Fibroblast of pulmonary artery (primary cell): ENCODE data around the gene COG2.
A peak's percentile ranks its signal among the peaks of the same experiment; 100 is the strongest.

Experiments used
- DNase-seq: peaks from one replicate; pipeline ENCODE4 v3.0.0-alpha.2; 2010; ENCODE audit warnings: low read depth
- H3K4me3 ChIP-seq: replicated peaks from 2 replicates; pipeline ENCODE4 v1.5.1; 2011; ENCODE audit warnings: low read depth, mild to moderate bottlenecking, control low read depth, low read length, moderate library complexity
- TF ChIP-seq, protein P1 (sequence below): IDR thresholded peaks from 2 replicates; pipeline ENCODE4 v1.5.1; 2011; ENCODE audit warnings: mild to moderate bottlenecking, control low read depth, low read length, inconsistent platforms; ENCODE audit errors: missing control alignments

COG2 gene

DNA sequence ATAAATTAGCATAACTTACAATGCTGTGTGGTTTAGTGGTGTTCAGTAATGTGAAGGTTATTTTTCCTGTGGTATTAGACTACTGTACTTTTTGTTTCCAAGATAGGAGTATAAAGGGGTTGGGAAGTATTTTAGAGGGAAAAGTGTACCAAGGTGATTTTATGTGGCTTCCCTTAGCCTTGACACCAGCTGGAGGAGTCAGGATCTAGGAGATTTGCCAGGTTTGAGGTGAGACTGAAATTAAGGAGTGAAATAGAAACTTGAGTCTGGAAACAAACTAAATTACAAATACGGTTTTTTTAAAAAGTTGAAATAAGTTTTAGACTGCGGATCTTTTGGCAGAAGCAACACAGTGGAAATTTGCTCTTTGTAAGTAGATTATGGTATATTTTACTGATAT lies 32.3 kb downstream of the COG2 start:
- DNase-seq, result no peak
- no peak overlapping the region for H3K4me3 ChIP-seq
- TF ChIP-seq, protein P1, sequence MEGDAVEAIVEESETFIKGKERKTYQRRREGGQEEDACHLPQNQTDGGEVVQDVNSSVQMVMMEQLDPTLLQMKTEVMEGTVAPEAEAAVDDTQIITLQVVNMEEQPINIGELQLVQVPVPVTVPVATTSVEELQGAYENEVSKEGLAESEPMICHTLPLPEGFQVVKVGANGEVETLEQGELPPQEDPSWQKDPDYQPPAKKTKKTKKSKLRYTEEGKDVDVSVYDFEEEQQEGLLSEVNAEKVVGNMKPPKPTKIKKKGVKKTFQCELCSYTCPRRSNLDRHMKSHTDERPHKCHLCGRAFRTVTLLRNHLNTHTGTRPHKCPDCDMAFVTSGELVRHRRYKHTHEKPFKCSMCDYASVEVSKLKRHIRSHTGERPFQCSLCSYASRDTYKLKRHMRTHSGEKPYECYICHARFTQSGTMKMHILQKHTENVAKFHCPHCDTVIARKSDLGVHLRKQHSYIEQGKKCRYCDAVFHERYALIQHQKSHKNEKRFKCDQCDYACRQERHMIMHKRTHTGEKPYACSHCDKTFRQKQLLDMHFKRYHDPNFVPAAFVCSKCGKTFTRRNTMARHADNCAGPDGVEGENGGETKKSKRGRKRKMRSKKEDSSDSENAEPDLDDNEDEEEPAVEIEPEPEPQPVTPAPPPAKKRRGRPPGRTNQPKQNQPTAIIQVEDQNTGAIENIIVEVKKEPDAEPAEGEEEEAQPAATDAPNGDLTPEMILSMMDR, result no peak

DNA sequence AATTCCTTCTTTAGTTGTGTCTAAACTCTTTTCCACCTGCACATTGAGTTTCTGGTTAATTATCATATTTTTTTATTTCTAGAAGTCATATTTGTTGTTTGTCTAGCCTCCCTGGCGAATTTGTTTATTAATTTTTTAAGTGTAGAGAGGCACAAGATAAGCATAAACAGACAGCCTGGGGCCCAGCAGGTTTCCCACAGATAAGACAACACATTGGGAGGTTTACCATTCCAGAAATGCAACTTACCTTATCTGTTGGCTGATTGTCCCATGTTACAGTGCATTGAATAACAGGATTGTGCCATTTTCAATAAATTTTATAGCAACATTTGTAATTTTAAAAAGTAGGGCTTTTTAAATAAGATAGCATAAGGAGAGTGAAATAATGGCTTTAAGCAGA lies 34.9 kb downstream of the COG2 start:
- TF ChIP-seq, protein P1, result no peak
- no peak for DNase-seq
- H3K4me3 ChIP-seq, result no peak overlapping the region

DNA sequence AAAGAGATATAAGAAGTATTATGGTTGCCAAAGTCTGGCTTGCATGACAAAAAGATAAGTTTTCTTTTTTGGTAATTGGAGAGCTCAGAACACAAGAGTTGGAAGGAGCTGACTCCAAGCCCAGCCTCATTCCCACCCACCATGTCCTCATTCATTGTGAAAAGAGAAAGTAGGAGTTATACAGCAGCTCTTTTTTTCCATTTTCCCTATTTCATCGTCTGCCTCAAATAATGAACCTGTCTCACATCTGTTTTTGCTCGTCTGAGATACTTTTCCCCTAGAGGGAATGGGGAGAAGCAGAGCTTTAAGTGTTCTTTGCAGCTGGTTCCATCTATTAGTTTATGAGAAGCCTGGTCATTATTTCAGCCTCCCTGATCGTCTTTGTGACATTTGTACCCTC lies 36.9 kb downstream of the COG2 start:
- TF ChIP-seq, protein P1, result no peak
- DNase-seq, result no peak
- H3K4me3 ChIP-seq, result no peak overlapping the region

DNA sequence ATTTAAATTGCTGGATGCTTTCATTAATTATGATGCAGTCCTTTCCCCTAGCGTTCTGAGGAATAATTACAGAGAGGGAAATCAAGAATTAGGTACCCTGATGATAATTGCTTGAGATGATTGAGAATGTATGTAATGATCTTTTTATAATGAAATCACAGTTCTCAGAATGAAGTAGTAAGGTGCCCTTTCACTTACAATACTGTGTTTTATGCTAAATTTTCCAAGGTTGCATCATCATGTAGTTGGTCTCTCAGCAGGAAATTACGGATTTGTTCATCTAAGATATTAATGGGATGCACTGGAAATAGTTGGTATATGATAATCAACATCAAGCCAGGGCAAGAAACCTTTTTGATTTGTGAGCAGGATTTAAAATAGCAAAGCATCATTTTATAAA lies 37.5 kb downstream of the COG2 start:
- DNase-seq, result peak; percentile 6
- no peak overlapping the region for H3K4me3 ChIP-seq
- TF ChIP-seq, protein P1, result no peak

DNA sequence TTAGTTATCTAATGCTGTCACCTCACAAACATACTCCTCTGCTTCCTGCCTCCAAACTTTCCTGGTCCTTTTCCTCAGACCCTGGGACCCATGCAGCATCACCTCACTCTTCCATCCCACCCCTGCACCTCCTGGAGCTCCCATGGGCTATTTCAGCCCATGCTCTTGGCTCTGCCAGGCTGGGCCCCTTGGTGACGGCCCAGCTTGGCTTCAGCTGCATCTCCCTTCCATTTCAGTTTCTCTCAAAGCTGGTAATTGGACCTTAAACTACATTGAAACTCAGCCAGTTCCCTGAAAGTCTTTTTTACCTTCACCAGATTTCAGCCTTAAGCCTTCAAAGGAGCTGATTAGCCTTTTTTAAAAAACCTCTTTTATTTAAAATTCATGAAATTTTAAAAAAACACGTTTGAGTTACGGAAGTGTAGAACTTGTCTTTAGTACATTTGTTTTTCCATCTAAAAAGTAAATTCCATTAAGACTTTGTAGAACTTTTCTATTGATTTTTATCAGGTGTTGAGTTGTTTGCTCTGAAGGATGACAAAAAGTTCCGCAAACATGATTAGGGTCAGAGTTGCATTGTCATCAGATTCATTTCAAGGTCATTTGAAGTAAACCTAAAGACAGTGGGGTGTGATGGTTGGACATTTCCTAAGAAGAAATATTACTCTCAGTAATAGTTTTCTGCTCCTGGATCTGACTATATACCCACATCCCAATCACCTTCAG lies 38.2 kb downstream of the COG2 start:
- TF ChIP-seq, protein P1, result no peak
- DNase-seq, result no peak
- H3K4me3 ChIP-seq, result no peak overlapping the region

DNA sequence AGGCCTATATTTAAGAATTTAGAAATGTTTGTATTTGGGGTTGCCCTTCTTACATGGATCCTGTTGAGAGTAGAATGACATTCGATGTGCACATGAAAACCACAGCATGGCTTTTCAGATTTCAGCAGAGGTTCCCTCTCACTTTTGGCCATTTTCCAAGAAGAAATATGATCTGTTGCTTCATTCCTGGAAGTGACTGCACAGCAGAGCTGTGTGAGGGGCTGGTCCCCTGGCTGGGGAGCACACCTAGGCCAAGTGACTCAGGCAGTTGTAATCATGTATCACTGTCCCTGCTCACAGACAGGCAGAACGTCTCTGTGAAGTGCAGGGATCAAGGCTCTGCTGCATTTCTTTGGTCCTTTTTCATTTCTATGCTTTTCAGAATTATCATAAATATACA lies 39.3 kb downstream of the COG2 start:
- H3K4me3 ChIP-seq, result no peak overlapping the region
- TF ChIP-seq, protein P1, result no peak
- peak; percentile 84 for DNase-seq

DNA sequence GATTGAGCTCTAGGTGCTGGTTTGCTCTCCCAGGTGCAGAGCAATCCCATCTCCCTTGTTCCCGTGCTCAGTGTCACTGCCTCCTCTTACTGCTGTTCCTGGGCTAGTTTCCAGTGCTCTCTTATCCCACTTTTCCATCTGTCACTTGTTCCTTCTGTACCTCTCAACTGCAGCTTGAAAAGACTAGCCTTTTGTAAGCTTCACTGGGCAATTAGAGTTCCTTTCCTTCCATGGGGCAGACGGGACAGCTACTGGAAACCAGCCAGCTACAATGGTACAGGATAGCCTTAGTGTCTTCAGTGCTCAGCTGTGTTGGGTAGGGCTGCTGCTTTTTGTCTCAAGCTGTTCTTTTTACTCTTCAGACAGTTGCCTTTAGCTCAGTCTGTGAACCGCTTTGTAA lies 40.0 kb downstream of the COG2 start:
- DNase-seq, result peak; percentile 4
- TF ChIP-seq, protein P1, result no peak
- no peak overlapping the region for H3K4me3 ChIP-seq
